Measurements from ENCODE around the gene FGF14.

DNA sequence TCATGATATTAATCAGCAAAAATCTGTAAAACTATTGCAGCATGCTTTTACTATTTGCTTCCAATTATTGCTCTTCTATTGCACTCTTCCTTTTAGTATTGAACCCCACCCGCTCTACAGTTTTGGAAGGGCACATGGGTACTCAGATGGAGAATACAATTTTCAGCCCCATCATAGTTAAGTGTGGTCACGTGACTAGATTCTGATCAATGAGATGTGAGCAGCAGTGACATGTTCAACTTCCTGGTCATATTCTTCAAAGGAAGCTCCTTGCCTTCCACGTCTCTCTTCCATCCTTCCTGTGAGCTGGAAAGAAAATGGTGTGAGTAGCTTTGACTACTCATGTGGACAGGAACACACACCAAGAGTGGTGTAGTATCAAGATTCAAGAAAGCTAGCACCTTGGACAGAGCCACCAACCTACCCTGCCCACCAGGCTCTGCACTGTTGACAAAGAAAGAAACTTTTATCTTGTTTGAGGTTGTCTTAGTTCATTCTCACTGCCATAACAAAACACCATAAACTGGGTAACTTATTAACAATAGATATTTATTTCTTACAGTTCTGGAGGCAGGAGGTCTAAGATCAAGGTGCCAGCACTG lies 3.8 kb upstream of the FGF14 start:
- TF ChIP-seq MYC (IDR thresholded peaks at IDR 0.05; ENCODE audit: low read depth, low read length) (no peak), JUN (IDR thresholded peaks at IDR 0.05; ENCODE audit: borderline replicate concordance, insufficient read depth, insufficient read length, low read depth) (no peak), CTCF (IDR thresholded peaks at IDR 0.05; ENCODE audit: extremely low read depth in 1 of 2, insufficient read depth in 1 of 2, low read depth in 1 of 2, low read length in 2 of 2) (no peak)
